HG03066 (cell line): ENCODE measurements around the gene DUSP15.
"Not testable (repeated sequence)": the region's sequence is repeated elsewhere in the genome, so short reads cannot be mapped to it uniquely, and the experiment has no call there.

Source experiments
- ATAC-seq: cut with Tn5 transposase; IDR thresholded peaks from one replicate; pipeline ENCODE4 v1.9.1; 2021; ENCODE audit warnings: low read depth; ENCODE audit not compliant: unreplicated experiment

The DUSP15 gene, protein sequence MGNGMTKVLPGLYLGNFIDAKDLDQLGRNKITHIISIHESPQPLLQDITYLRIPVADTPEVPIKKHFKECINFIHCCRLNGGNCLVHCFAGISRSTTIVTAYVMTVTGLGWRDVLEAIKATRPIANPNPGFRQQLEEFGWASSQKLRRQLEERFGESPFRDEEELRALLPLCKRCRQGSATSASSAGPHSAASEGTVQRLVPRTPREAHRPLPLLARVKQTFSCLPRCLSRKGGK

DNA sequence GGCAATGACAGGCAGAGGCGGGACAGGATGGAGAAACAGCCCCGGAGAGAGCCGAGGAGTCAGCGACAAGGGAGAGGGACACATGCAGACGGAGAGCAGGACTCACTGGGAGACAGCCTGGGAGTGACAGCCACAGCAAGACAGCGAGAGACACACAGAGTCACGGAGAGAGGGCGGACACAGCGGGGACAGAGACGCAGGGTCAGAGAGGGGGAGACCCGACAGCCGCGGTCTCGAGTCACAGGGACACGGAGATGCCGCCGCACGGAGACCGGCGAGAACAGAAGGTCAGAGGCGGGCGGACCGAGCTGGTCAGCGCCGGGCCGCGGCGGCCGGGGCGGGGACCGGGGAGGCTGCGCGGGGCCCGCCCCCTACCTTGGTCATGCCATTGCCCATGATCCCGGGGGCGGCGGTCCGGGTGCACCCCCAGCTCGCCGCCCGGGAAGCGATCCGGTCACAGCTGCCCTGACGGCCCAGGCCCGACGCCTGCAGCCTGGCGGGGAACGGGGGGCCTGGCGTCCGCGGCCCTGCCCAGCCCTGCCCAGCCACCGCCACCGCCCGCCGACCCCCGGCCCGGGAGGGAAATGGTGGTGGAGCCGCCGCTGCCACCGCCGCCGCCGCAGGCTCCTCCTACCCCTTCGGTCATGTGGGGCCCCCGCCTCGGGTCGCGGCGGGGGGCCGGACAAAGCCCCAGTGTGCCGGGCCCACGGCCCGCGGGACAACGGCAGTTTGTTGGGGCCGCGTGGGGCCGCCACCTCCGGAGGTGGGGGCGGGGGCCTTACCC, at the start of gene DUSP15, which contains the start of gene TTLL9:
Gene DUSP15, minus strand, starts transcription at position 586 of the 784 bp plus-strand sequence. Its CDS starts 190 bp downstream, at position 396.
Gene TTLL9, plus strand, starts transcription at position 693 of the 784 bp plus-strand sequence. CDS start 493 bp downstream, outside the sequence.
- no peak for ATAC-seq

DNA sequence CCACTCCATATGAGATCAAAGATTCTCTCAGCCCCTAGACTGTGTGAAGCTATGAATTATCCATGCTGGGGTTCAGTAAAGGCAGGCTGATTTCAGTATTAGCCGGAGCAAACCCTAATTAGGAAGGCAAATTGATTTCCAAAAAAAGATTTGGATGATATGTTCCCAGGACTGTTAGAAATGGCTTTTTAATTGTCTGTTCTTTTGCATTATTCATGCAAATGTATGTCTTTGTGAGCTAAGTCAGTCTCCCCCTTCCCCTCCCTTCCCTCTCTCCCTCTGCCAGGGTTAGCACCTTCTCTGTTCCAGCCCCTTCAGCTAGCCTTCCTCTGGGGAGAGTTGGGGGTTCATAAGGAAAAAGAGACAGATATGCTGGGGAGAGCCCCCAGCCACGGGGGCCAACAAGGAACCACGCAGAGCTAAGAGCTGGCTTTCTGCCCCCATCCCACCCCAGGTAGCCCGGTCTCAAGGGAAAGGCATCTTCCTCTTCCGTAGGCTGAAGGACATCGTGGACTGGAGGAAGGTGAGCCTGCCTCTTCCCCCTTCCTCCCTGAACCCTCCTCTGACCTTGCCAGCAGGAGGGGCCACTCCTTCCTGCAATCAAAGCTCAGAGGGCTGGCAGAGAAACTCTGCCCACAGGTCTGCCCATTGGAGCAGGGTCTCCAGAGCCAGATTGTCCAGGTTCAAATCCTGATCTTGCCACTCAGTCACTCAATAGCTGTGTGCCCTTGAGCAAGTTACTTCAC, 49.3 kb upstream of the DUSP15 start:
- ATAC-seq = no peak

DNA sequence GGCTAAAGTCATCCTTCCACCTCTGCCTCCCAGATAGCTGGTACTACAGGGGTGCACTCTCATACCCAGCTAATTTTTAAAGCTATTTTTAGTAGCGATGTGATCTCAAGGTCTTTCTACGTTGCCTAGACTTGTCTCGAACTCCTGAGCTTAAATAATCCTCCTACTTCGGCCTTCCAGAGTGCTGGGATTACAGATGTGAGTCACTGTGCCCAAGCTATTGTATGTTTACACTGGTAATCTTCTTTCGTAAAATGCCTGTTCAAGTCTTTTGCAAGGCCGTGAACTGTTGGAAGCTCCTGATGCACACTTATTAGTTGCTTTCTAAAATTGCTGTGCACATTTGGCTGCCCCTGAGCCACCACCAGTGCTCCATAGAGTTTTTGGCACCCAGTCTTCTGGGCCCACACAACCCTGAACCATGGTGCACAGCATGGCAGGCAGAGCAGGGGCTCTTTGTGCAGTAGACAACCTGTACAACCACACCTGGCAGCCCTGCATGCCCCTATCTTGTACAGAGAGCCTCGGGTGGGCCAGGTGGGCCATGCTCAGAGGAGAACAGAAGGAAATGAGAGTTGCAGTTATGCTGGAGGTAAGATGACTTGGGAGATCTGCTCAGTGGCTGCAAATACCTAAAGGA, 48.3 kb upstream of the DUSP15 start:
- no peak for ATAC-seq

DNA sequence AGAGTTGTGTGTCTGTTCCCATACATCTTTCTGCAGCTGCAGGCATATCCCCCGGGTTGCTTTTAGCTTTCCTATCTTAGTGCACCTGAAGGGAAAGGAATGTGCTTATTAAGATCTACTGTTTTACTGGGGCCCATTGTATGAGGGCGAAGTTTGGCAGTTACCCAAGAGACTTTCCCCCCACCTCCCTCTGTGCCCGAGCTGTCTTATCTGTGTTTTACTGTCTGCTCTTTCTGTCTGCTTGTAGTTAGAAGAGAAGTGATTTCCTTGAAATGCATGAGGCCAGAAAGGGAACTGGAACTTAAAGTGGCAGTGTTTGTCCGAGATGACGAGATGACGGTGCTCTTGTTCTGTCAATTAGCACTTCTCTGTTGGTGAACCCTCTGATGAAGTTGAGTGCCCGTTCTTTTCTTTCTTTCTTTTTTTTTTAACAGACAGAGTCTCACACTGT, 47.7 kb upstream of the DUSP15 start:
- not testable (repeated sequence) for ATAC-seq

DNA sequence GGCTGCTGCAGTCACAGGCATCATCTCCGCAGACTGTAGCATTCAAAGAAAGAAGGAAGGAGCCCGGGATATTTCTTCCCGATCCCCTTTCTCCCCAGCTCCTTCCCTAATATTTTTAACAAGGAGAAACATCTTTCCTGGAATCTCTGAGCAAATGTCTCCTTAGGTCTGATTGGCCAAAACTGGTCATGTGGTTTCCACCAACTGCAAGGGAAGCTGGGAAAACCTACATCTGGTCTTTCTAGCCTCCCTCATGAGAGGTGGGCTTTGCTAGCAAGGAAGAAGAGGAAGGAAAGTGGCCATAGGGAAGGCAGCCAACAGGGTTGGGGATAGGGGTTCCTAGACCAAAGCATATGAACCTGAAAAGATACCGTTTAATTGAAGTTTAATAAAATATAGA, 46.4 kb upstream of the DUSP15 start:
- no peak for ATAC-seq

DNA sequence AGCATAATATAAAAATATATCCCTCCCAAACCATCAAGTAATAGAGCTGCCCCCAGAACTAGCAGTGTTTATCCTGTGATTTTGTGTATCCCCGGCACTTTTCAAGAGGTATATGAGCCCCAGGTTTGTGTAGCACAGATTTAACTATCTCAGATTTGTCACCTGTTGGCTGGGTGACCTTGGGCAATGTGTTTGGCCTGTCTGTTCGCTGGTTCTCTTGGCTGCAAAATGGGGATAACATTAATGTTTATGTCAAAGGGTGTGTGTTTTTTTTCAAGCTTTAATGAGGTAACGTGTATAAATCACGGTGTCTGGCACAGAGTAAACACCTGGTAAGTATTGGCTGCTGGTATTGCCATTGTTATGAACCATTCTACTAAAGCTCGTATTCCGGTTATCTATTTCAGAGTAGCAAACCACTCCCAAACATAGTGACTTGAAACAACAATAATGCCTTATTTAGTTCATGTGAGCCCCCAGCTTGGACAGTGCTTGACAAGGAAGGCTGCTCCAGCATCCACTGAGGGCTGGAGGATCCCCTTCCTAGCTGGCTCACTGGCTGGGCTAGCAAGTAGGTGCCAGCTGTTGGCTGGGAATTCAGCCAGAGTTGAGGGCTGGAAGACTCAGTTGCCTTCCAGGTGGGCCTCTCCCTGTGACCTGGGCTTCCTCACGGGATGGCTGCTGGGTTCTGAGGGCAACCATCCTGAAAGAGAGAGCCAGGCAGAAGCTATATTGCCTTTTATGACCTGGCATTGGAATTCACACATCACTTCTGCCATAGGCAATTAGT, 45.4 kb upstream of the DUSP15 start:
- ATAC-seq = no peak

DNA sequence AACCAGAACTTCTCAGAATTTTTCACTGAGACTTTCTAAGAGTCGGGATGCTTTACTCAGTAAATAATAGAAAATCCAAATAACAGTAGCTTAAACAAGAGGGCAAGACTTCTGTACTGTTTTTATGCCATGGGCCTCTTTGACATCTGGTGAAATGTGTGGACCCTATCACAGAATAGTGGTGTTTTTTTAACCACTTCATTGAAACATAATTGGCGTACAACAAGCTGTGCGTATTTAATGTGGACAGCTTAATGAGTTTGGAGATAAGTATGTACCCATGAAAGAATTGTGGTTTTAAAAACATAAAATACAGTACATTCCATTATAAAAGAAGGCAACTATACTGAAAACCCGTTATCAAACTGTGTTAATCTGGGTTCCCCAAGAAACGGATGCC, 43.8 kb upstream of the DUSP15 start:
- no peak for ATAC-seq

DNA sequence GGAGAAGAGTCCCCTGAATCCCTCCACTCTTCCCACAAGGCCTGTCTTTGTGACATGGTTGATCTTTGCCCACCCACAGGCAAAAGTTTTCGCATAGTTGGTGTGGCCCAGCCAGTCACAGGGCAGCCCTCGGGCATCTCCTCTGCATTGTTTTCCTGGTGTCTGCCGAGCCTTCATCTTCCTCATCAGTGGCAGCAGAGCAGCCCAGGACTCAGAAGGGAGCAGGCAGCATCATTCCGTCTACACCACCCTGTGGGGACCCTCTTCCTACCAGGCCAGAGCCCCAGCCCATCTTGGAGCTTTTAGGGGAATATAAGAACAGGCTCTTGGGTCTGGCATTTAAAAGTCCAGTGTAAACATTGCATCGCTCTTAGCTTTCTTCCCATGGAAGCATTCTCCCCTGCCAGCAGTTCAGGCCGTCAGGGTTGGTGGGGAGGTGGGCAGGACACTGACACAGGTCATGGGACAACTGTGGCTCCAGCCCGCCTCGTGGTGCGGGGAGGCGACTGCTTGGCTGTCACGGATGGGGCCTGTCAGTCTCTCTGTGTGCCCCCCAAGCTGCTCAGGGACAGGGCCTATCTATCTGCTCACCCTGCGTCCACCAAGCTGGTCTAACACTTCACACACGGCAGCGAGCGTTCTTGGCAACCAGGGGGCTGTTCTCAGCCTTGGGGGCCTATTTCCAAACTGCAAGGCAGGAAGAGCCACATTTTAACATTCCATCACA, 43.3 kb upstream of the DUSP15 start:
- no peak for ATAC-seq

DNA sequence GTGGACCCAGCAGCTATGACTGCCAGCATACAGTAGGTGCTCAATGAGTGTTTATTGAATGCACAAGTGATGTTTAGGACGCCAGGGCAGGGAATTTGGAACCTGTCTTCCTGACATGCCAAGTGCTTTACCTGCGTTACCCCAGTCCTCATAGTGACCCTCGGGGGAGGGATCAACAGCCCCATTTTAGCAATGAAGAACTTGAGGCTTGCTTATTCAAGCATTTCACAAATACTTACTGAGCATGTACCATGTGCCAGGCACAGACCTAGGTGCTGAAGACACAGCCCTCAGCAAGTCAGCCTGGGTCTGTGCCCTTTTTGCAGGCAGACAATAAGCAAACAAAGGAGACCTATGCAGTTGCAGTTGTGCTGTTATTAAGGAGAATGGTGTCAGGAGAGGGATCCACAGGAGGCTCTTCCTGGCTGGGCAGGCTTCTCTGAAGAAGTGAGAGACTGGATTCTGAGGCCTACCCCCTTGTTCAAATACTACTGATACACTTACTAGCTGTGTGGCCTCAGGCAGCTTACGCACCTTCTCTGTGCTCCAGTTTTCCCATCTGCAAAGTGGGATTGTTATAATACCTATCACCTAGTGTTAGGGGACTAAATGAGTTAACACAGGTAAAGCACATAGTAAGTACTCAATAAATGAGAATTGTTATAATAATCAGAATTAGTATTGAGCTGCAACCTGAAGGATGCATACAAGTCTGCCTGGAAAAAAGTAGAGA, 39.9 kb upstream of the DUSP15 start:
- no peak for ATAC-seq

DNA sequence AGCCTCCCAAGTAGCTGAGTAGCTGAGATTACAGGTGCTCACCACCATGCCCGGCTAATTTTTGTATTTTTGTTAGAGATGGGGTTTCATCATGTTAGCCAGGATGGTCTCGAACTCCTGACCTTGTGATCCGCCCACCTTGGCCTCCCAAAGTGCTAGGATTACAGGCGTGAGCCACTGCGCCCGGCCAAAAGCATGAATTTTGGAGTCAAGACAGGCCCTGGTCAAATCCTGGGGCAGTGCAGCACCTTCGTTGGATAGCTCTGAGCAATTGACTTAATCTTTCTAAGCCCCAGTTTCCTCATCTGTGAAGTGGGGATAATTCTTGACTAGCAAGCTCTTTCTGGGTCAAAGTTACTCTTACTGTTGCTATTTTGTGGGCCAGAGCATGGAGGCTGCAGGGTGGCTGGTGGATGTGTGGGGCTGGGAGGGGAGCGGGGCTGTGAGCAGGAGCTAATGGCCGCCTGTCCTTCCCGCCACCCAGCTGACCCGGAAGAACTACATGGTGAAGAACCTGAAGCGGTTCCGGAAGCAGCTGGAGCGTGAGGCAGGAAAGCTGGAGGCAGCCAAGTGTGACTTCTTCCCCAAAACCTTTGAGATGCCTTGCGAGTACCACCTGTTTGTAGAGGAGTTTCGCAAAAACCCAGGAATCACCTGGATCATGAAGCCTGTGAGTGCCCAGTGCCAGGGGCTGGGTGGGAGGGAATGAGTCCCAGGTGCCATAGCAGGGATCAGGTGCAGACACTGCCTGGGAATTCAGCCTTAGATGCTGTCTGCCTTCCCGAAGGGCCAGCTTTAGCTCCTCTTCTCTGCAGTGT, 39.1 kb upstream of the DUSP15 start:
- ATAC-seq = no peak

DNA sequence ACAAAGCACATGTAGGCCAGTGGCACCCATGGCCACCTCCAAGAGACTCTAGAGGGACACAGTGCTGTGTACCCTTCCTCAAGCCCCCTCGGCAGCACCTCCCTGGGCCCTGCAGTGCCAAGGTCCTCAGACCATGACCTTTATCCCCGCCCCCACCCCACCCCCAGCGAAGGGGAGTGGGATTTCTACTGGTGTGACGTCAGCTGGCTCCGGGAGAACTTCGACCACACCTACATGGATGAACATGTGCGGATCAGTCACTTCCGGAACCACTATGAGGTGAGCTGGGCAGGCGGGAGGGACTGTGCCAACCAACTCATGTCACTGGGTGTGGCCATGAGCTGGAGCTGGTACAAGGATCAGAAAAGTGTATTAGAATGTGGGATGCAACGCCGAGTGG, 38.1 kb upstream of the DUSP15 start:
- ATAC-seq = no peak

DNA sequence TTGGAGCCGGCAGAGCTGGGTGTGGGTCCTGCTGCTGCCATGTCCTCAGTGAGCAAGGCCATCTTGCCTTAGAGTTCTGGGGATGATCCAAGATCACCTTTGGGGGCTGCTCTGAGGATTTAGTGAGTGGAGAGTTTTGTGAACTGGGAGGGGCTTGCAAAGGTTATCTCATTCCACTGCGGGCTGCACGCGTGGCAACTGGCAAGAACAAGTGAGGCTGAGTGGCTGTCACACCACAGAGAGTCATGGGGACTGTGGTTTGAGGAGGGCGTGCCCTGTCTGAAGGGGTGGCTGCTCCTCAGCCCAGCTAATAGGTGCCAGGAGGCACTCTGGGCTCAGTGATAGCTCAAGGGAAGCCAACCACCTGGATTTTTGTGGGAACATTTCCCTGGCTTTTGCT, 37.7 kb upstream of the DUSP15 start:
- no peak for ATAC-seq

DNA sequence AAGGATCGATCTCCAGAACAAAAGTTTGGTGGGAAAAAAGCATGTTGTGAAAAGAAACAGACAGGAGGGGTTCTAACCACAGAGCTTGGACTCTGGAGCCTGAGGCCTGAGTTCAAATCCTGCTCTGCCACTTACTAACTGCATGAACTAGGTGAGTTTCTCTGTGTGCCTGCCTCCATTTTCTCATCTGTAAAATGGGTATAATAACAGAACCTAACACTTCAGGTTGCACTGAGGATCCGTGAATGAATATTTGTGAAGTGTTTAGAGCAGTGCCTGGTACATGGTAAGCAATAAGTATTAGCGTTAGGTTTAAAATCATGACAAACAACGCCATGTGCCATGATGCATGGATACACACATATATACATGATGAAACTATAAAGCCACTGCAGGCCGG, 36.7 kb upstream of the DUSP15 start:
- no peak for ATAC-seq

DNA sequence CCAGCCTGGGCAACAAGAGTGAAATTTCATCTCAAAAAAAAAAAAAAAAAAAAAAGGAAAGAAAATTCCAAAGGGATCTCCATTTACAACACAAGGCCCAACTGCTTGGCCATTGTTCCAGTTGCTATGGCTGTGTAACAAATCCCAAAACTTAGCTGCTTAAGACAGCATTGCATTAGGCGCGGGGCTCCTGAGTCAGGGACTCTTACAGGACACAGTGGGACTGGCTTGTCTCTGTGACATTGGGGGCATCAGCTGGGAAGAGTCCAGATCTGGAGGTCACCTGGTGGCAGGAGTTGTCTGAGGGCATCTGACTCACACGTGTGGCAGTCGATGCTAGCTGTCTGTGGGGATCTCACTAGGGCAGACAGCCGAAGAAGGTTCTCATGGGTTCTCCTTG, 35.7 kb upstream of the DUSP15 start:
- no peak for ATAC-seq

DNA sequence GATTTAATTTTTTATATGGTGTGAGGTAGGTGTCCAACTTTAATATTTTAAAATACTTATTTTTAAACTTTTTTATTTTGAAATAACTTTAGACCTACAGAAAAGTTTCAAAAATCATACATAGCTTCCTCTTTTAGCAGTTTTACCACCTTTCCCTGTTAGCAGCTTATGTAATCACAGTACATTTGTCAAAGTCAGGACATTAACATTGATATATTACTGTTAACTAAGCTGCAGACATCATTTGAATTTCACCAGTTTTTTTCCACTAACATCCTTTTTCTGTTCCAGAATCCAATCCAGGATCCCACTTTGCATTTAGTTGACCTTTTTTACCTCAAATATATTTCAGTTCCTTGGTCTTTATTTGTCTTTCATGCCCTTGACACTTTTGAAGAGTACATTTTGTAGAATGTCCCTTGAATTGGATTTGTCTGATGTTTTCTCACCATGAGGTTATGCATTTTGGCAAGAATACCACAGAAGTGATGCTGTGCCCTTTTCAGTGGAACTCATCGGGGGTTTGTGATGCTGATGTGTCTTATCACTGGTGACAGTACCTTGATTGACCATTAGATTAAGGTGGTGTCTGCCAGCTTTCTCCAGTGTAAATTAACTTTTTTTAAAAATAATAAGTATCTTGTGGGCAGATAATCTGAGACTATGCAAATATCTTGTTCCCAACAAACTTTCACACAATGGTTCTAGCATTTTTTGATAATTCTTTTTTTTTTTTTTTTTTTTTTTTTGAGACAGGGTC, 33.5 kb upstream of the DUSP15 start:
- no peak for ATAC-seq

DNA sequence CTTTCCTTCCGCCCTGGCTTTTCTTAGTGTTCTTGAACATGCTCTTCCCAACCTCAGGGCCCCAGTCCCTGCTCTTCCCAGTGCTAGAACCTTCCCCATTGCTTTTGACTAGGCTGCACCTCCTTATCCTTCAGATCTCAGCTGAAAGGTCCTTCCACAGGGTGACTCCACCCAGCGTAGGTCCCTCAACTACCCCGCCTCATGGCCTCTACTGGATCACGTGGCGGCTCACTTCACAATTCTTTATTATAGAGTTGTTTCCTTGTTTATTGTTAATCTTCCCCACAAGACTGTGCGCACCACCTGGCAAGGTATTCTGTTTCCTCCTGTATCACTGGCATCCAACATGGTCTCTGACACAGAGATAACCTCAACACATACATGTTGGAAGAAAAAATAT, 31.3 kb upstream of the DUSP15 start:
- no peak for ATAC-seq

DNA sequence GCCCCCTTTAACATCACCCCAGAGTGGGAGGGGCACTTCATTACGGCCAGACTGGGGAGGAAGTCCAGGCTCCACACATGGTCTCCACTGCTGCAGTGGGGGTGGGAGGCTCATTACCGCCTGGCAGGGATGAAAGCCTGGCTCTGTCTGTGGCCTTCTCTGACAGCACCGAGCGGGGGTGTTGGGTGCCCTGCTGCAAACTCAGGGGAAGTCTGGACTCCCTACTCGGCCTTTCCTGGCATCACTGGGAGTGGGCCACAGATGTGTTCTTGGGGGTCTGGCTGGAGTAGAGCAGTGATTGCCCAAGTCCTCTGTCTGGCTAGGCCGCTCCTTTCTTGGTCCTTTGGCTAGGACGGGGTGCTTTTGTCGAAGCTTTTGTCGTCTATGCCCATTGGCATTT, 27.2 kb upstream of the DUSP15 start:
- no peak for ATAC-seq
